NT2/D1 (cell line): ENCODE measurements around the gene MYO7B.

Experiments
- SUZ12 ChIP-seq: IDR thresholded peaks from 2 replicates; pipeline ENCODE4 v1.6.1; 2011; ENCODE audit not compliant: insufficient read length, insufficient read depth; ENCODE audit errors: extremely low read depth
- YY1 ChIP-seq: IDR thresholded peaks from 2 replicates; pipeline ENCODE4 v1.6.1; 2011; ENCODE audit not compliant: insufficient read length, insufficient read depth
- ZNF274 ChIP-seq: IDR thresholded peaks from 2 replicates; pipeline ENCODE4 v1.6.1; 2011; ENCODE audit warnings: mild to moderate bottlenecking, low read depth, low read length

DNA sequence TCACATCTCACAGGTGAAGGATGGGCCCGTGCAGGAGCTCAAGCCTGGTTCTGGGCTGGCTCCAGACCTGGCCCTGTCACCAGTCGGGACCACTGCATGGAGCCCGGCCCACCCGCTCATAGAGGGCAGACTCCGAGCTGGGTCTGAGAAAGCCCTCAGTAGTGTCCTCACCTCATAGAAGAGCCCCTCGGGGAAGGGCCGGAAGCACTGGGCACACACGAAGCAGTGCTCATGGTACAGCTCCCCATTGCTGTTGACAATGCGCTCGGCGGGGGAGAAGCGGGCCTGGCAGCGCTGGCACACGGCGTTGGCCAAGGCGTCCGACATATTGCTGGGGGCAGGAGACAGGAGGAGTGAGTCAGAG lies 121.7 kb downstream of the MYO7B start:
- TF ChIP-seq YY1 = no peak
- no peak for TF ChIP-seq SUZ12
- no peak for TF ChIP-seq ZNF274
